Right ventricle myocardium inferior (tissue), 1 donor: Measurements from ENCODE around the gene RABEP1. TPM values are rescaled to one million over a fixed set of nuclear protein-coding genes. Genes with fewer than 3 reads are reported as not detected.

Source experiments
- ATAC-seq: fragments of 200-7000 bp; cut with Tn5 transposase; one replicate; pipeline ENCODE4 v1.9.1; 2020; ENCODE audit warnings: mild to moderate bottlenecking, moderate library complexity
- DNase-seq: peaks from one replicate; pipeline ENCODE4 v3.0.0; 2021; ENCODE audit errors: missing footprints
- intact Hi-C: fragments of 100-400 bp; cut with DNase I; formaldehyde crosslinking; loops from one replicate; pipeline ENCODE4 v1.11.0; 2022
- total RNA-seq: library from RNA; stranded (reverse); fragmentation: NEBNext Ultra II Directional; extraction: Animal tissue kit (Norgen Biotek cat#: 25700); gene quantifications from one replicate; pipeline ENCODE4 v1.2.1, GENCODE V29; 2021
- donor health status: DM: no; HTN: yes; CAD: no; lungs with severe emphysema.

Gene RABEP1
- total RNA-seq, 1 donor from 2014 or later: 54.2 TPM

DNA sequence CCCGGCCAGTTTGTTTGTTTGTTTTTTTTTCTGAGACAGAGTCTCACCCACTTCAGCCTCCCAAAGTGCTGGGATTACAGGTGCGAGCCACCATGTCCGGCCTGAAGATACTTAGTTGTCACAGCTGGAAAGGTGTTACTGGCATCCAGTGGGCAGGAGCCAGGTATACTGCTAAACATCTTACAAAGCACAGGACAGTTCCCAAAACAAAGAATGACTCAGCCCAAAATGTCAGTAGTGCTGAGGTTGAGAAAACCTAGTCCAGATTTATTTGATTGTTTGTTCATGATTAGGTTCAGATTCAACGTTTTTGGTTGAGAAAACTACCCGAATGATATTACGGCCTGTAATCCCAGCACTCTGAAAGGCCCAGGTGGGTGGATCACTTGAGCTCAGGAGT, 18.6 kb upstream of the RABEP1 start:
- no peak for DNase-seq
- no peak for ATAC-seq
- intact Hi-C loops: no loop called here

- DNase-seq (no peak), ATAC-seq (no peak)
- intact Hi-C loops: no loop called here
Measured at GRCh38 chr17:5264893-5265292, 17.2 kb upstream of the RABEP1 start.

- intact Hi-C loops: no loop called here
- ATAC-seq (no peak), DNase-seq (no peak)
Measured at GRCh38 chr17:5269241-5269960, 12.7 kb upstream of the RABEP1 start.

- ATAC-seq (no peak), DNase-seq (no peak)
- intact Hi-C loops: no loop called here
Measured at GRCh38 chr17:5272322-5272721, 9.8 kb upstream of the RABEP1 start.

DNA sequence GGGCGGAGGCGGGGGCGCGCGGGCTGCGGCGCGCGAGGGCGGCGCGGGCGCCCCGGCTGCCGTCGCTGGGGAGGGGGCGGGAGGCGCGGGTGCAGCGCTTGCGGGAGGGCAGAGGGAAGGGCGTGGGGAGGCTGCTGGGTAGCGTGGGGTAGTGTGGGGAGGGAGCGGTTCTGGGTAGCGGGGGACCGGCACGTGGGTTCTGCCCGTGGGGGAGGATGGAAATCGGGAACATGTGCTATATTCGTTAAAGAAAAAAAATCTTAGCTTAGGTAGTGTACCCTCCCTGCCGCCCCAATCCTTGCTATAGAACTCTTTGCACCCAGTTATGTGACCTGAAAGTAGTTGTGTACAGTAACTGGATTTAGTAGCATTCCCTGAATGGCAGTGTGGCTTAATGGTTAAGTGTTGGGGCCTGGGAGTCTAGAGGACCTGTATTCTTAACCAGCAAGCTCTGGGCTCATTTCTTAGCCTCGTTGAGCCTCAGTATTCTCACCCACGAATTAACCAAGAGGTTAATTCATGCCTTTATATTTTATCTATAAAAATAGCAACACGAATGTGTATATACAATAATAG, 646 bp downstream of the RABEP1 start:
- intact Hi-C loops: no loop called here
- ATAC-seq: no peak
- DNase-seq: no peak

DNA sequence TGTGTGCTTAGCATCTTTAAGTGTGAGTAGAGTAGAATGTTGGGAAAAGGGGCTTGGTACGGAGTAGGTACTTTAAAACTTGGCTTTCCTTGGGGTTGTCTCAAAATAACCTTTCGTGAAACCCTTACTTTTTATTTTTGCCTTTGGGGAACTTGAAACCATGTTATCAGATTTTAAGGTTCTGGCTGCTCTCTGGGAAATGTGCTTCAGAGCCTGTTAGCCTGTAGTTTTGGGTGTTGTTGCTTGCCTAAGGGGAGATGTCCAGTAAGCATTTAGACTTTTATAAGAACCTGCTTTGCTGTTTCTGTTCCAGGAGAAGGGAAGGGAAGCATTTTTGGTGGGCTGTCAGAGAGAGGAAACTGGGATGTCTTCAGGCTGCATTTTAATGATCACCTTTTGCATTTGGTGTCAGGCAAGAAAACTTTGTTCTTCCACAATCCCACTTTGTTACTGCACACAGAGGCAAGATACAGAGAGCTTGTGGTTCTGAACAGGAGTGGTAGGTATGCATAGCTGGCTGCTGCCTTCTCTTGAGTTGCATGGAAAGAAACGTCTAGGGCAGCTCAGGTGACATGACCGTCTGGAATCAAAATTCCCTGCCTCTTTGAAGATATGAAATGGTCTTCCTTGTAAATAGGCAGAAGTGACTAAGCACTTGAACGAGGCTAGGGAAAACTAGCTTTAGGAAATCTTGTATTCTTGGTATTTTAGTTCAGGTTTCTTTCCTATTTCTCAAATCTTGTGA, 1.7 kb downstream of the RABEP1 start:
- ATAC-seq (no peak), DNase-seq (no peak)
- intact Hi-C loops: no loop called here

GRCh38 chr17:5284681-5285080, 2.6 kb downstream of the RABEP1 start:
- intact Hi-C loops: no loop called here
- DNase-seq (no peak), ATAC-seq (no peak)

- ATAC-seq: no peak
- intact Hi-C loops: no loop called here
- no peak for DNase-seq
Measured at GRCh38 chr17:5286846-5287245, 4.8 kb downstream of the RABEP1 start.

DNA sequence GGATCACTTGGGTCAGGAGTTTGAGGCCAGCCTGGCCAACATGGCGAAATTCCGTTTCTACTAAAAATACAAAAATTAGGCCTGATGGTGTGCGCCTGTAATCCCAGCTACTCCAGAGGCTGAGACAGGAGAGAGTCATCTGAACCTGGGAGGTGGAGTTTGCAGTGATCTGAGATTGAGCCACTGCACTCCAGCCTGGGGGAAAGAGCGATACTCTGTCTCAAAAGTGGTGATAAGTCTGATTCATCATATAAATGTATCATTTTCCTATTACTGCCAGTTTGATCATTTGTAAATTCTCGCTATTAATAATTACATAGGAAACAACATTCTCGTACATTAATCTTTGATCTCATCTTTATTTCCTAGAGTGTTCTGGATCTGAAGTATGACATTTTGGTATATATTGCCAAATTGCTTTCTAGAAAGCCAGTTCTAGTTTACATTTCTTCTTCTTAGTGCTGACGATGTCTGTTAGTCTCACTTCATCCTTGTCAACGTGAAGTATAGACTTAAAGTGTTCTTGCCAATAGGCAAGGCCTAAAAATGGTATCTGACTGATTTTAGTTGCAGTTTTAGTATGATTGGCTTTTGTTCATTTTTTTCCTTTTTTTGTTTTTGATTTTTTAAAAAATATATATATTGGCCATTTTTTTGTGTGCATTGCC, 9.7 kb downstream of the RABEP1 start:
- no peak for DNase-seq
- ATAC-seq: no peak
- intact Hi-C loops: no loop called here

GRCh38 chr17:5297245-5297644, 15.2 kb downstream of the RABEP1 start:
- intact Hi-C loops: loop anchor here (2.0 kb wide), 1 partner anchor 24 kb away; no protein-coding TSS in a partner anchor
- no peak for ATAC-seq
- DNase-seq: no peak

DNA sequence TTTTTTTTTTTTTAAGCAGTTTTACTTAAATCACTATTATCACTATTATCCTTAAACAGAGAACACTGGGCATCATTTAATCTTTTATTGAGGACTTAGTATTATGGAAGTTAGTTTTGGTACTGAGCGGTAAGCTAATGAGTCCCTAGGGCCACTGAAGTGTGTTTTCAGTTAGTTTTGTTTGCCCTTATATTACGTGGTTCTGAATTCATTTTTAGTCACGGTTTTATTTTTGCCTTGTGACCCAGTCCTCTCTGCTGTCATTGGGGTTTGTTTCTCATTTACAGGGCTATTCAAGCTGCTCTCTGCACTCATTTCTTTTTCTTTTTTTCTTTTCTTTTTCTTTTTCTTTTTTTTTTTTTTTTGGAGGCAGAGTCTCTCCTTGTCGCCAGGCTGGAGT, 17.3 kb downstream of the RABEP1 start:
- intact Hi-C loops: no loop called here
- no peak for ATAC-seq

GRCh38 chr17:5304636-5305035, 22.6 kb downstream of the RABEP1 start:
- intact Hi-C loops: no loop called here
- no peak for ATAC-seq
- no peak for DNase-seq

More for the DNA sequence above, 17.3 kb downstream of the RABEP1 start:
- no peak for DNase-seq

- intact Hi-C loops: no loop called here
- DNase-seq: no peak
- no peak for ATAC-seq
Measured at GRCh38 chr17:5309851-5310250, 27.8 kb downstream of the RABEP1 start.

DNA sequence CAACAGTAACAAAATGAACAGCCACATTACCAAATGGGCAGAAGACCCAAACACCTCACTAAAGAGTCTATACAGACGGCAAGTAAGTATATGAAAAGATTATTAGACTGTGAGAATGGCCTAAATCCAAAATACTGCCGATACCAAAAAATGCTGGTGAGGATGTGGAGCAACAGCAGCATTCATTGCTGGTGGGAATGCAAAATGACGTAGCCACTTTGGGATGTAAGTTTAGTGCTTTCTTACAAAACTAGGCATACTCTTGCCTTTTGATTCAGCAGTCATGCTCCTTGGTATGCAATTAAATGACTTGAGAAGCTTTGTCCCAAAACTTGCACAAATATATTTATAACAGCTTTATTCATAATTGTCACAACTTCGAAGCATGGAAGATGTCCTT, 43.8 kb downstream of the RABEP1 start:
- intact Hi-C loops: no loop called here
- ATAC-seq: no peak

DNA sequence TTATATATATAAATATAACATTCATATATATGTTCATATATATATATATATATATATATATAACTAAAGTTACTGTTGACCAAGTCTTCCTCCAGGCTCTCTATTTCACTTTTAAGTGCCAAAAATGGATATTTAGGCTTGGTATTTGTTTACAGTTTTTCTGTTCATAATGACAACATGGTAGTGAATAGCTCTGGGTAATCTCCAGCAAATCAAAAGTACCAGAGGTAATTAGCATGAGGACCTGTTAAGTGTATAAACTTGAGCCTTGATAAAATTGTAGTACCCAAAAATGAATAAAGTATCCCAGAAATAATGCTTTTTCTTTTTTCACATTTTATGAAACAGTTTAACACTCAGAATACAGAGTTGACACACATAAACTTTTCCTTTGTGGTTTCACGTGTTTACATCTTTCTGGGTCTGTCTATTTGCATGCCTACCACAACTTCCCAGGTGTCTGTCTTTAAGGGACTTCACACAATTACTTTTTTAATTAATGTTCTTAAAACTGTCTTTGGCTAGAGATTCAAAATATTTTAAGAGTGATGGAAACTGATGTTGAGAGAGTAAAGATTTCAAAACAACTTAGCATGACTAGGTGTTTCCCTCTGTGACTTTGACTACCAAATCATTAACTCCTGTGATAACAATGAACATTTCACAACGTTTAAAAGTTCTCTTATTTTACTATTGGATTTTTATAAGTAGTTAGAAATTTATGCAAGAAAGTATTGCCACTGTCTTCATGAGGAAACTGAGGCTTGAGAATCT, 47.9 kb downstream of the RABEP1 start:
- no peak for ATAC-seq
- DNase-seq: no peak
- intact Hi-C loops: no loop called here

More for the DNA sequence above, 43.8 kb downstream of the RABEP1 start:
- DNase-seq: no peak

- DNase-seq (no peak), ATAC-seq (no peak)
- intact Hi-C loops: no loop called here
Measured at GRCh38 chr17:5330981-5331380, 48.9 kb downstream of the RABEP1 start.

DNA sequence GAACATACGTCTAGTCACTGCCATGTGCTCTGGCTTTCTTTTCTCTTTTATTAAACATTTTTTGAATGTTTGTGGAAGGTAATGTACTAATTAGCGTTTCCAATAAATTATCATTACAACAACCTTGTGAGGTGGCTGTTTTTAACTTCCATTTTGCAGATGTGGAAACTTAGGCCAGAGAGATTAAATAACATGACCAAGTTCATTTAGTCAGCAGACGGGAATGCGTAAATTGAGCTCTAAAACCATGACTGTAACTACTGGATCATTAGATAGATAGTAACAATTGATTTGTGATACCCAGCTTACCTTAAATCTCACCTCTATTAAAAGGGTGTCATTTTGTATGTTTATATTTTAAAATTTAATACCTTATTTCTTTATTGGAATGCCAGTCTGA, 49.4 kb downstream of the RABEP1 start:
- DNase-seq (no peak), ATAC-seq (no peak)
- intact Hi-C loops: no loop called here

- ATAC-seq: no peak
- intact Hi-C loops: no loop called here
- no peak for DNase-seq
Measured at GRCh38 chr17:5344914-5345313, 62.8 kb downstream of the RABEP1 start.
